Fibroblast of lung (primary cell): Measurements from ENCODE around the gene SIK2. TPM values are rescaled to one million over a fixed set of nuclear protein-coding genes. Genes with fewer than 3 reads are reported as not detected.

Experiments used
- DNase-seq, 2 donors: peaks; one replicate each; pipeline versions ENCODE4 v3.0.0 to v3.0.0-alpha.2; 2010; ENCODE audit warnings: low read depth in 2 of 2
- H2AFZ ChIP-seq: 2 replicates; pipeline ENCODE4 v1.5.1; 2012; ENCODE audit warnings: low read length, control low read depth, inconsistent platforms
- H3K27ac ChIP-seq: 2 replicates; pipeline ENCODE4 v1.5.1; 2011; ENCODE audit warnings: low read length, control low read depth; ENCODE audit not compliant: insufficient read depth
- H3K27me3 ChIP-seq: 2 replicates; pipeline ENCODE4 v1.5.1; 2011; ENCODE audit warnings: mild to moderate bottlenecking, low read length; ENCODE audit not compliant: control insufficient read depth, insufficient read depth
- H3K36me3 ChIP-seq: 2 replicates; pipeline ENCODE4 v1.5.1; 2011; ENCODE audit warnings: low read length; ENCODE audit not compliant: control insufficient read depth, insufficient read depth
- H3K4me1 ChIP-seq: 2 replicates; pipeline ENCODE4 v1.5.1; 2011; ENCODE audit warnings: low read length; ENCODE audit not compliant: control insufficient read depth, insufficient read depth; ENCODE audit errors: extremely low read depth
- H3K4me2 ChIP-seq: 2 replicates; pipeline ENCODE4 v1.5.1; 2011; ENCODE audit warnings: low read length, control low read depth; ENCODE audit not compliant: insufficient read depth; ENCODE audit errors: extremely low read depth
- H3K4me3 ChIP-seq, 4 experiments: fragments of 200-600 bp in 1 of 4; sonication (generic) in 1 of 4; replicated peaks in 1 of 4; 2 replicates each; pipeline ENCODE4 v1.5.1; 2011 to 2016; ENCODE audit warnings: low read length in 4 of 4, low read depth in 3 of 4, mild to moderate bottlenecking in 3 of 4, control low read depth in 2 of 4, inconsistent platforms in 1 of 4, mixed read lengths in 1 of 4; ENCODE audit not compliant: insufficient read depth in 1 of 4; ENCODE audit errors: control extremely low read depth in 1 of 4
- H3K79me2 ChIP-seq: 2 replicates; pipeline ENCODE4 v1.5.1; 2012; ENCODE audit warnings: mild to moderate bottlenecking, low read length, inconsistent platforms; ENCODE audit not compliant: control insufficient read depth, insufficient read depth
- H3K9ac ChIP-seq: 2 replicates; pipeline ENCODE4 v1.5.1; 2011; ENCODE audit warnings: mild to moderate bottlenecking, low read length, control low read depth; ENCODE audit not compliant: insufficient read depth
- H3K9me3 ChIP-seq: 2 replicates; pipeline ENCODE4 v1.5.1; 2012; ENCODE audit warnings: low read depth, low read length; ENCODE audit not compliant: control insufficient read depth, insufficient read depth
- H4K20me1 ChIP-seq: 2 replicates; pipeline ENCODE4 v1.5.1; 2011; ENCODE audit warnings: low read length; ENCODE audit not compliant: control insufficient read depth, insufficient read depth; ENCODE audit errors: extremely low read depth
- EZH2 ChIP-seq: IDR thresholded peaks from 2 replicates; pipeline ENCODE4 v1.5.1; 2012; ENCODE audit warnings: low read length, control low read depth, mild to moderate bottlenecking; ENCODE audit errors: missing control alignments
- polyA plus RNA-seq, 2 donors: library from polyadenylated mRNA; depleted of rRNA in 1 of 2; stranded (reverse) in 1 of 2; unstranded in 1 of 2; fragments of >200 nt; gene quantifications; 2 replicates each; pipeline ENCODE4 v1.2.1, GENCODE V29; 2011 to 2012; ENCODE audit warnings: missing spikeins in 1 of 2
- total RNA-seq: library from RNA; depleted of rRNA; stranded (reverse); fragments of >200 nt; gene quantifications from 2 replicates; pipeline ENCODE4 v1.2.1, GENCODE V29; 2014
- TF ChIP-seq, protein P1 (sequence below), 2 donors: IDR thresholded peaks in 1 of 2; conservative IDR thresholded peaks in 1 of 2; 1 replicate in 1 of 2; 2 replicates in 1 of 2; pipeline ENCODE4 v1.5.1; 2011 to 2012; ENCODE audit warnings: low read length in 2 of 2, control low read depth in 1 of 2, inconsistent platforms in 1 of 2, low read depth in 1 of 2, mild to moderate bottlenecking in 1 of 2

SIK2 gene
- total and polyA plus RNA-seq, 2 donors (not counting 1 experiment from before 2014, with no cell fraction given): 16.3 to 19.3 TPM

DNA sequence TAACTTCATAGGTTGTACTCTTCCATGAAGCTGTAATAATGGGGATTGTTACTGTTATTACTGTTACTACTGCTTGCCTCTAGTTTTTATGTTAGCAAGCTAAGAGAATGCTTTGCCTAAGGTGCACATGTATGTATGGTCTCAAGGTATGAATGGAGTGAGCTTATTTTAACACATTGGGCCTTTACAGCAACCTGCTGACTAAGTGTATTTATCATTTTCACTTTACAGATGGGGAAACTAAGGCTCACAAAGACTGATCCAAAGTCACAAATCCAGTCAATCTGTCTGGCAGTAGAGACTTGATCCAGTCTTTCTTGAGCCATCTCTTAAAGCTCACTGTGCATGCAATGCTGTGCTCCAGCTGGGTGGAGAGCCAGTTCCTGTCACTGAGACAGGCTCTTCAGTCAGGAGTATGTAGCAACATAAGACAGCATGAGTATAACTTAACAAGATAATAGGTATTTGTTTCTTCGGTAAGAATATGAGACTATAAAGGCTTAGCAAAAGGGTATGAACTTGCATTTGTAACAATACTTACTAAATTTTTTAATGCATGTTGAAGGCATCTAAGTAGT lies 97.4 kb downstream of the SIK2 start:
- TF ChIP-seq EZH2: no peak
- TF ChIP-seq, protein P1, sequence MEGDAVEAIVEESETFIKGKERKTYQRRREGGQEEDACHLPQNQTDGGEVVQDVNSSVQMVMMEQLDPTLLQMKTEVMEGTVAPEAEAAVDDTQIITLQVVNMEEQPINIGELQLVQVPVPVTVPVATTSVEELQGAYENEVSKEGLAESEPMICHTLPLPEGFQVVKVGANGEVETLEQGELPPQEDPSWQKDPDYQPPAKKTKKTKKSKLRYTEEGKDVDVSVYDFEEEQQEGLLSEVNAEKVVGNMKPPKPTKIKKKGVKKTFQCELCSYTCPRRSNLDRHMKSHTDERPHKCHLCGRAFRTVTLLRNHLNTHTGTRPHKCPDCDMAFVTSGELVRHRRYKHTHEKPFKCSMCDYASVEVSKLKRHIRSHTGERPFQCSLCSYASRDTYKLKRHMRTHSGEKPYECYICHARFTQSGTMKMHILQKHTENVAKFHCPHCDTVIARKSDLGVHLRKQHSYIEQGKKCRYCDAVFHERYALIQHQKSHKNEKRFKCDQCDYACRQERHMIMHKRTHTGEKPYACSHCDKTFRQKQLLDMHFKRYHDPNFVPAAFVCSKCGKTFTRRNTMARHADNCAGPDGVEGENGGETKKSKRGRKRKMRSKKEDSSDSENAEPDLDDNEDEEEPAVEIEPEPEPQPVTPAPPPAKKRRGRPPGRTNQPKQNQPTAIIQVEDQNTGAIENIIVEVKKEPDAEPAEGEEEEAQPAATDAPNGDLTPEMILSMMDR (conservative IDR thresholded peaks at IDR 0.05 in 1 of 2, IDR thresholded peaks at IDR 0.05 in 1 of 2; ENCODE audit: low read depth in 1 of 2, low read length in 2 of 2): no peak
- Histone ChIP-seq H2AFZ (no peak overlapping the region), H3K4me1 (peaks cover 13% of the 10 kb centered on the region), H3K9me3 (no peaks in the 10 kb centered on the region), H3K27me3 (no peaks in the 10 kb centered on the region), H3K4me3 (no peak overlapping the region), H3K79me2 (no peaks in the 10 kb centered on the region), H3K9ac (no peak overlapping the region), H3K36me3 (peaks cover 5% of the 10 kb centered on the region), H3K4me2 (no peak overlapping the region), H3K27ac (no peak overlapping the region), H4K20me1 (no peaks in the 10 kb centered on the region)
- DNase-seq: no peak

DNA sequence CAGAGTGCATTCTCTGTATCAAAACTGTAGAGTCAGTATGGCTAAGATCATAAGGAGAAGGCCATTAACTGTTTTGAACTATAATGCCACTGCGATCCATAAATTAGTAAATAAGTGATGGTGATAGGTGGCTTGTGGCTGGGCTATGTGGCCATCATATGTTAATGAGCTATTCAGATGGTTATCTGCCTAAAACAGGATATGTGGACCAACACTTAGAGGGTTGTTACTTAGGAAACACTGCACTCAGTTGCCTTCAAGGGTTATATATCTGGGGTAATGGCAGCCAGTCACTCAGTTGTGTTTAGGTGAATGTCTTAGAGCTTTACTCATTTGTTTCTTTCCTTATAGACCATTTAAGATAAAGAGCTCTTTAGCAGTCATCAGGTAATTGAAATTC lies 97.9 kb downstream of the SIK2 start:
- H3K4me3 ChIP-seq: no peak overlapping the region
- H3K27ac ChIP-seq: no peak overlapping the region
- H3K4me2 ChIP-seq: no peak overlapping the region
- TF ChIP-seq EZH2: no peak
- TF ChIP-seq, protein P1 (conservative IDR thresholded peaks at IDR 0.05 in 1 of 2, IDR thresholded peaks at IDR 0.05 in 1 of 2; ENCODE audit: low read depth in 1 of 2, low read length in 2 of 2): no peak
- H3K9ac ChIP-seq: no peak overlapping the region
- no peaks in the 10 kb centered on the region for H3K9me3 ChIP-seq
- H3K27me3 ChIP-seq: no peaks in the 10 kb centered on the region
- no peaks in the 10 kb centered on the region for H4K20me1 ChIP-seq
- H3K4me1 ChIP-seq: peaks cover 13% of the 10 kb centered on the region
- H2AFZ ChIP-seq: no peak overlapping the region
- H3K36me3 ChIP-seq: peaks cover 5% of the 10 kb centered on the region
- DNase-seq: no peak
- H3K79me2 ChIP-seq: no peaks in the 10 kb centered on the region

DNA sequence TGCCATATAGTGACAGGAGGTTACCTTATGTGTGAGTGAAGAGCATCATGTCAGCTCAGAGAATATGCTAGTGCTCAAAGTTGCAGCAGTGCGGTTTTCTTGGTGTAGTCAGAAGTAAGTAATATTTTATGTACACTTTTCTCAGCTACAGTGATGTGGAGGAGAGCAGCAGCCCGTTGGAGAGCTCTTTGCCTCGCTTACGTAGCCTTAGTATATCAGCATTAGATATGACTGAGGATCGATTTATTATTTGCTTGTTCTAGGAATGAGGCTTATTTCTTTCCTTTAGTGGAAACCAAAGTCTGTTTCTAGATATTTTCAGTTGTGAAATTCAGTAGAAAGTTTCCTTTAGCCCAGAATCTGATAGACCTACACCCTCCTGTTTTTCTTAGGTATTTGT lies 100.4 kb downstream of the SIK2 start:
- H3K9ac ChIP-seq: no peak overlapping the region
- H3K27ac ChIP-seq: no peak overlapping the region
- DNase-seq: no peak
- H3K79me2 ChIP-seq: no peaks in the 10 kb centered on the region
- no peaks in the 10 kb centered on the region for H4K20me1 ChIP-seq
- no peak overlapping the region for H3K4me2 ChIP-seq
- H3K9me3 ChIP-seq: no peaks in the 10 kb centered on the region
- TF ChIP-seq, protein P1 (conservative IDR thresholded peaks at IDR 0.05 in 1 of 2, IDR thresholded peaks at IDR 0.05 in 1 of 2; ENCODE audit: low read depth in 1 of 2, low read length in 2 of 2): no peak
- TF ChIP-seq EZH2: no peak
- H3K4me1 ChIP-seq: peaks cover 3% of the 10 kb centered on the region
- no peaks in the 10 kb centered on the region for H3K27me3 ChIP-seq
- H3K36me3 ChIP-seq: peaks cover 5% of the 10 kb centered on the region
- no peak overlapping the region for H3K4me3 ChIP-seq
- no peak overlapping the region for H2AFZ ChIP-seq
